ENCODE results near the gene USE1. TPM values are rescaled to one million over a fixed set of nuclear protein-coding genes. Genes with fewer than 3 reads are reported as not detected.

USE1 gene
- total RNA-seq, 1 donor from 2014 or later = 37.5 TPM

DNA sequence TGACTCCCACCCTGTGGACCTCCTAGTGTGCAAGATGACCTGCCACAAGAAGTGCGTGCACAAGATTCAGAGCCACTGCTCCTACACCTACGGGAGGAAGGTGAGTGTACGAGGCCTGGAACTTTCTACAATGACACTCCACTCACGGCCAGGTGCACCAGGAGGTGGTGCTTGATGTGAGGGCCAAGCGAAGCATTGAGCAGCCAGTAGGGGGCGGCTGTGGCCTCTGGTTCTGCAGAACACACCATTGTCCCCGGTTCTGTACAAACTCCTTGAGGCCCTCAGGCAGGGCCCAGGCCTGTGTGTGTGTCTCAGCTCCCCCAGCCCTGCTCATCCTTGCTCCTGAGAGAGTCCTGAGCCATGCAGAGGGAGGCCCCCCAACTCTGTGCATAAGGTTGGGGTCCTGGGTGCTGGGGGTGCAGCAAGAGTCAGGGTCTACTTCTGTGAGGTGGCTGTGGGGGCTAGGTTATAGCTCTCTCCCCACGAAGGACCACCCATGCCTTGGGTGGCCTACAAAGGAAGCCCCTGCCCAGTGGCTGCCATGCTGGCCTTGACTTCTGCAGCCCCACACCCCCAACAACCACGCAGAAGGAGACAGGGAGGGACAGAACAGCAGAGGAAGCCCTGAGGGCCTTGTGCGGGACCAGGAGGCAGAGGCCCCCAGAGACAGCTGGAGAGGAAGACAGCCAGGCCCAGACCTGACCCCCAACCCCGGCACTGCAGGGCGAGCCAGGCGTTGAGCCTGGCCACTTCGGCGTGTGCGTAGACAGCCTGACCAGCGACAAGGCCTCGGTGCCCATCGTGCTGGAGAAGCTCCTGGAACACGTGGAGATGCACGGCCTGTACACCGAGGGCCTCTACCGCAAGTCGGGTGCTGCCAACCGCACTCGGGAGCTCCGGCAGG lies 9.7 kb upstream of the USE1 start:
- Mint-ChIP-seq H3K4me1 (ENCODE audit: unreplicated experiment) (peaks cover 5% of the 10 kb centered on the region), H3K27me3 (ENCODE audit: unreplicated experiment) (no peaks in the 10 kb centered on the region), H3K36me3 (ENCODE audit: unreplicated experiment) (peaks cover 47% of the 10 kb centered on the region), H3K9me3 (ENCODE audit: unreplicated experiment) (no peaks in the 10 kb centered on the region), H3K27ac (ENCODE audit: unreplicated experiment) (no peak overlapping the region), H3K4me3 (ENCODE audit: unreplicated experiment) (no peak overlapping the region)
- no peak for DNase-seq (ENCODE audit: extremely low spot score, unreplicated experiment)
- TF ChIP-seq CTCF (IDR thresholded peaks at IDR 0.05) = peak; percentile 56

DNA sequence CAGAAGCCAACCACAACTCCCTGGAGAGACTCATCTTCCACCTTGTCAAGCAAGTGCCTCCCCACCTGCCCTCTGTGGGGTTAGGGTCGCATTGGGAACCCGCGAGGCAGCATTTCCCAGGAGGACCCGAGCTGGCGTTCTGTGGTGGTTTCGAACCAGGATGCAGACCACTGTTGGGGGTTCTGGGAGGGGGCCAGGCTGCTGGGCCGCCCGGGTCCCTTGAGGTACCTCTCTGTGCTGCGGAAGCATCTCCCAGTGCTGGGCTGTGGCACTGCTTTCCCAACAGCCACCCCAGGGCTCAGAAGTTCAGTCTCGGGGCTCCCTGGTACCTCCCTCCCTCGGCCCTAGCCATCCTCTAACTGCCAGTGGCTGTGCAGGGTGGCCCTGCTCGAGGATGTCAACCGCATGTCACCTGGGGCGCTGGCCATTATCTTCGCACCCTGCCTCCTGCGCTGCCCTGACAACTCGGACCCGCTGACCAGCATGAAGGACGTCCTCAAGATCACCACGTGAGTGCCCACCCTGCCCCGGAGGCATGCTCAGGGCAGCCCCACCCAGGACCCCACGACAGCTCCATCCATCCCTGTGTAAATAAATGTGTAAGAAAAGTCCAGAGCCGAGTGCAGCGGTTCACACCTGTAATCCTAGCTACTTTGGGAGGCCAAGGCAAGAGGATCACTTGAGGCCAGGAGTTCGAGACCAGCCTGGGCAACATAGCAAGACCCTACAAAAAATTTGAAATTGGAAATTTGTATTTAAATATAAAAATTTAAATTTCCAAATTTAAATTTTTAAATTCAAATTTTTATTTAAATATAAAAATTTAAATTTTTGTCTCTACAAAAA lies 8.2 kb upstream of the USE1 start:
- Mint-ChIP-seq H3K4me1 (ENCODE audit: unreplicated experiment) (peaks cover 5% of the 10 kb centered on the region), H3K36me3 (ENCODE audit: unreplicated experiment) (peaks cover 35% of the 10 kb centered on the region)
- DNase-seq (ENCODE audit: extremely low spot score, unreplicated experiment) = no peak

GRCh38 chr19:17209126-17210036 lies 5.8 kb upstream of the USE1 start:
- no peak for DNase-seq (ENCODE audit: extremely low spot score, unreplicated experiment)
- Mint-ChIP-seq H3K9me3 (ENCODE audit: unreplicated experiment) (no peaks in the 10 kb centered on the region), H3K27ac (ENCODE audit: unreplicated experiment) (peak overlapping the region; percentile 12), H3K4me3 (ENCODE audit: unreplicated experiment) (no peak overlapping the region), H3K27me3 (ENCODE audit: unreplicated experiment) (no peaks in the 10 kb centered on the region), H3K36me3 (ENCODE audit: unreplicated experiment) (peaks cover 26% of the 10 kb centered on the region), H3K4me1 (ENCODE audit: unreplicated experiment) (peaks cover 7% of the 10 kb centered on the region)
- TF ChIP-seq CTCF (IDR thresholded peaks at IDR 0.05) = no peak

More for the DNA sequence above, 8.2 kb upstream of the USE1 start:
- Mint-ChIP-seq H3K9me3 (ENCODE audit: unreplicated experiment) (no peaks in the 10 kb centered on the region), H3K4me3 (ENCODE audit: unreplicated experiment) (no peak overlapping the region), H3K27me3 (ENCODE audit: unreplicated experiment) (no peaks in the 10 kb centered on the region), H3K27ac (ENCODE audit: unreplicated experiment) (no peak overlapping the region)
- no peak for TF ChIP-seq CTCF (IDR thresholded peaks at IDR 0.05)

GRCh38 chr19:17210296-17210695 lies 4.9 kb upstream of the USE1 start:
- H3K4me1 Mint-ChIP-seq (ENCODE audit: unreplicated experiment) = peaks cover 15% of the 10 kb centered on the region
- no peak overlapping the region for H3K4me3 Mint-ChIP-seq (ENCODE audit: unreplicated experiment)
- no peak for TF ChIP-seq CTCF (IDR thresholded peaks at IDR 0.05)
- H3K27ac Mint-ChIP-seq (ENCODE audit: unreplicated experiment) = no peak overlapping the region
- no peaks in the 10 kb centered on the region for H3K9me3 Mint-ChIP-seq (ENCODE audit: unreplicated experiment)
- no peak for DNase-seq (ENCODE audit: extremely low spot score, unreplicated experiment)
- H3K27me3 Mint-ChIP-seq (ENCODE audit: unreplicated experiment) = no peaks in the 10 kb centered on the region
- H3K36me3 Mint-ChIP-seq (ENCODE audit: unreplicated experiment) = peaks cover 24% of the 10 kb centered on the region

Measured in osteocyte (in vitro differentiated cells).